Measurements from ENCODE around the gene HIC2.
"Not testable (repeated sequence)": the region's sequence is repeated elsewhere in the genome, so short reads cannot be mapped to it uniquely, and the experiment has no call there.

Gene HIC2

DNA sequence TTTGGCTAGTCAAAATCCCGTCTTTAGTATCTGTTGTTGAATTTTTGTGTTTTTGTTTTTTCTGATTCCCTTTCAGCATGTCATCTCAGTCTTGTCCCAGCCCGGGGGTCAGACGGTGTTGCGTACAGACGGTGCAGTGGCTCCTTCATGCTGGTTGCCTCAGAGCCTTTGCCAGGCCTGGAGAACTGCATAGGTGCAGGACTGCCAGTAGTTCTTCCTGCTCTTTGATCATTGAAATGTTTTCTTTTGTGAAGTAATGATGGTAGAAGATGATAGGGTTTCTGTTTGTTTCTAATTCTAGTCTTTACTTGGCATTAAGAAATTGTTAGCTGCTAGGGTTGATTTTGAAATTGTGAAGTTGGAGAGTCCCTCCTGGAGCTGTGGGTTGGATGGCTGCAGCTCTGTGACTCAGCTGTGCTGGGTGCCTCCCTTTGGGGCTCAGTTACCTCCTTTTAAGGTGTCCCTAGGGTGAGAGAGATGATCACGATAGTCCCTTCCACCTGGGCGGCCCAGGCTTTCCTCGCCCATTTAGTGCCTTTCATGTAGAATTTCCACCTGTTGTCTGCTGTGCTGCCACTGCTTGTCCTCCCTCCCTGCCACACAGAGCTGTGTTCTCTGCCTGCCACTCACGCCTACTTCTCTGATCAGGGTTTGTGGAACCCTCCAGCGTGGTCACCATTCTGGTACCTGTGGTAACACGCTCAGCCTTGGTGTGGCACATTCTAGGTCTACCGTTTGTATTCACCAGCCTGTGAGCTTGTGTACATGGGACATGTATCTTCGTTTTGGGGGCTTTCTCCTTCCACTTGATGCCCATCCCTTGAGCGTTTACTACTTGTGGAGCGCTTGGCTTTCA lies 17.4 kb downstream of the HIC2 start:
- not testable (repeated sequence) for DNase-seq (ENCODE audit: low read depth, low spot score)

DNA sequence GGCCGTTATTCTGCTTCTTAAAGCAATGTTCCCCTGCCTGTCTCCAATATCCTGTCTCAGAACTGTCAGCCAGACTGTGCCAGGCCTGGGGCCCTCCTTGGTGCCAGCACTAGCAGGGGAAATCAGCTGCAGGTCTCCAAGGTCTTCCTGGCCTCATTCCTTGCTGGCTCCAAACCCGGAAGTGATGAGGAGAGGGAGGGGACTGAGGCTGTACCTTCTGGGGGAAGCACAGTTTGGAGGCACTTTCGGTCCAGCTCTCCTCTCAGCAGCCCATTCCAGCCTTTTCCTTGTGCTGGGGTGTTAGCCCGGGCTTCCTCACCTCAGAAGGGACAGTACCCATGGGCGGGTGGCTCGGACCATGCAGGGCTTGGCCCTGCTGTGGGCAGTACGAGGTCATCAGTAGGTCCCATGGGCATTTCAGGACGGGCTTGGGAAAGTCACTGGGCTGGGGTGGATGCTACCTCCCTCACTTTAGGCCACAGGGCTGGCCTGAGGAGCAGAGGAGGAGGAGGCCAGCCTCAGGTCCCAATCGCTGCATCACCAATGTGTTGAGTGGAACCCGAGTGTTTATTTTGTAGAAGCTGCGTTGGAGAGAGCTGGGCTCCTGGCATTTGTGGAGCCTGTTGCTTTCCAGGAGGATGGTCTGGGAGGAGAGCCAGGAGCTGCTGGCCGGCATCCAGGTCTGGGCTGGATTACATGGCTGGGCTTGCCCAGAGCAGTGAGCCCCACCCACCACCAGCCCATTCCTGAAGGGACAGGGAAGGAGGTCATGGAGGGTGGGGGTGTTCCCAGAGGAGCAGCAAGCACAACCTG lies 19.0 kb downstream of the HIC2 start:
- DNase-seq (ENCODE audit: low read depth, low spot score): not testable (repeated sequence)

GRCh38 chr22:21438013-21438412 lies 20.8 kb downstream of the HIC2 start:
- DNase-seq (ENCODE audit: low read depth, low spot score): not testable (repeated sequence)

DNA sequence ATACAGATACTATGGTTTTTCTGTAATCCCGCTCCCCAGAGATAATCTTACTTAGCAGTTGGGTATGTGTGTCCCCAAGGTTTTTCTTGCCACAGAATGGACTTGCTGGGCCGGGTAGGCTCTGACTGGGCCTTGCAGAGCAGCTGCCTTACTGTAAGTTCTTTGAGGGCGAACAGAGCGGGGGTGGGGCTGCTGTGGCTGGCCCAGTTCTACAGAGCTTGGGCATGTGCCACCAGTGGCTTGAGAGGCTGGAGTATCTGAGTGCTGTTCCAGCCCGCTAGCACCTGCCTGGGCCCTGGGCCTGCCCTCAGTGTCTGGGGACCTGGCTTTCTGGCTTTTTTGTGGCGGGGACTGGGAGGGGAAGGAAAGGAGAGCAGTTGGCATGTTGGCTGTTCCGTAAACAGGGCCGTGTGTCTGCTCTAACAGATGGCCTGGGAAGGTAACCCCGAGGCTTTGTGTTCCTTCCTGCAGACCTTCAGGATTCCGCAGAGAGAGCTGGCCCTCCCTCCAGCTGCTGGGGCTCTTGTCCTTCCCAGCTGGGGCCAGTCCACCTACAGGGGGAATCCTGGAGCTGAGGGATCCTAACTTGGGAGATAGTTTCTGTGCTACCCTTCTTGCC lies 23.0 kb downstream of the HIC2 start:
- DNase-seq (ENCODE audit: low read depth, low spot score): not testable (repeated sequence)

- not testable (repeated sequence) for DNase-seq (ENCODE audit: low read depth, low spot score)
Measured at GRCh38 chr22:21440676-21441075, 23.5 kb downstream of the HIC2 start.

DNA sequence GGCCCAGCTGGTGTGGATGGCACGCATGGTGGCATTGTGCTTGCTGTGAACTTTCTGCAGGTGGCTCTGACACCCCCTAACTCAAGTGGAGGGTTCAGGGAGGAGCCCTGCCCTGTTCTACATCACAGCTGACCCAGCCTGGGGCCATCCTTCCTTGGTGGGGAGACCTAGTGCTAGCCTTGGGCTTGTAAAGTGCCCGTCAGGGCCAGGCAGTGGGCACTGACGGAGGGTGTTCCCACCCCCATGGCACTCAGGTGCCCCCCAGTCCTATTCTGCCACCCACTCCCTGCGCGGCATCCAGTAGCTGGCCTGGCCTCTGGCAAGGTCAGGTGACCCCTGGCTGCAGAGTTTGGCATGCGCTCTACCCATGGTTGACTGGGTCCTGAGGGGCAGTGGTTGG lies 24.0 kb downstream of the HIC2 start:
- not testable (repeated sequence) for DNase-seq (ENCODE audit: low read depth, low spot score)

- DNase-seq (ENCODE audit: low read depth, low spot score): not testable (repeated sequence)
Measured at GRCh38 chr22:21442123-21442522, 25.0 kb downstream of the HIC2 start.

GRCh38 chr22:21442646-21443045 lies 25.5 kb downstream of the HIC2 start:
- not testable (repeated sequence) for DNase-seq (ENCODE audit: low read depth, low spot score)

GRCh38 chr22:21443057-21443734 lies 26.0 kb downstream of the HIC2 start:
- DNase-seq (ENCODE audit: low read depth, low spot score): no peak

- no peak for DNase-seq (ENCODE audit: low read depth, low spot score)
Measured at GRCh38 chr22:21443735-21444421, 26.7 kb downstream of the HIC2 start.

DNA sequence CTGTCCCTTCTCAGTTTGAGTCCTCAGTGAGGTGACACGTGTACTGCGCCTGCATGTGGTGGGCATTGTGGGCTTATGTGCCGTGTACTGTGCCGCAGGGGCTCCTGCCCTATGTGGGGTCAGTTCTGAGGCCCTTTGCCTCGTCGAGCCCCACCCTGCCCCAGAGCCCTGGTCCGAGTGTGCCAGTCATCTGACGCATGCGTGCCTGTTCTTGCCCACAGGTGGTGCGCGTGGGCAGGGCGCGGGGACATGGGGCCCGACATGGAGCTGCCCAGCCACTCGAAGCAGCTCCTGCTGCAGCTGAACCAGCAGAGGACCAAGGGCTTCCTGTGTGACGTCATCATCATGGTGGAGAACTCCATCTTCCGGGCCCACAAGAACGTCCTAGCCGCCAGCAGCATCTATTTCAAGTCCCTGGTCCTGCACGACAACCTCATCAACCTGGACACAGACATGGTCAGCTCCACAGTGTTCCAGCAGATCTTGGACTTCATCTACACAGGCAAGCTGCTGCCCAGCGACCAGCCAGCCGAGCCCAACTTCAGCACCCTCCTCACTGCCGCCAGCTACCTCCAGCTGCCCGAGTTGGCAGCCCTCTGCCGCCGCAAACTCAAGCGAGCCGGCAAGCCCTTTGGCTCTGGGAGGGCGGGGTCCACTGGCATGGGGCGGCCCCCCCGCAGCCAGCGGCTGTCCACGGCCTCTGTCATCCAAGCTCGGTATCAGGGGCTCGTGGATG lies 27.7 kb downstream of the HIC2 start:
- DNase-seq (ENCODE audit: low read depth, low spot score): no peak

- no peak for DNase-seq (ENCODE audit: low read depth, low spot score)
Measured at GRCh38 chr22:21445437-21446127, 28.4 kb downstream of the HIC2 start.

DNA sequence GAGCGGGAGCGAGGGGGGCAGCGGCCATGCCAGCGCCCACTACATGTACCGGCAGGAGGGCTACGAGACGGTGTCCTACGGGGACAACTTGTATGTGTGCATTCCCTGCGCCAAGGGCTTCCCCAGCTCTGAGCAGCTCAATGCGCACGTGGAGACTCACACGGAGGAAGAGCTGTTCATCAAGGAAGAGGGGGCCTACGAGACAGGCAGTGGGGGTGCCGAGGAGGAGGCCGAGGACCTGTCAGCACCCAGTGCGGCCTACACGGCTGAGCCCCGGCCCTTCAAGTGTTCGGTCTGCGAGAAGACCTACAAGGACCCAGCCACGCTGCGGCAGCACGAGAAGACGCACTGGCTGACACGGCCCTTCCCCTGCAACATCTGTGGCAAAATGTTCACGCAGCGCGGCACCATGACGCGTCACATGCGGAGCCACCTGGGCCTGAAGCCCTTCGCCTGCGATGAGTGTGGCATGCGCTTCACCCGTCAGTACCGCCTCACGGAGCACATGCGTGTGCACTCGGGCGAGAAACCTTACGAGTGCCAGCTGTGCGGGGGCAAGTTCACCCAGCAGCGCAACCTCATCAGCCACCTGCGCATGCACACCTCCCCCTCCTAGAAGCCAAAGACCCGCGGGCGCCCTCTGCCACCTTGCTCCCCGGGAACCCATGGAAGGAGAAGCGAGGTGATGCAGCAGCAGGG lies 29.1 kb downstream of the HIC2 start:
- no peak for DNase-seq (ENCODE audit: low read depth, low spot score)

GRCh38 chr22:21446827-21447690 lies 29.9 kb downstream of the HIC2 start:
- no peak for DNase-seq (ENCODE audit: low read depth, low spot score)

GRCh38 chr22:21447694-21448402 lies 30.7 kb downstream of the HIC2 start:
- DNase-seq (ENCODE audit: low read depth, low spot score): no peak

- no peak for DNase-seq (ENCODE audit: low read depth, low spot score)
Measured at GRCh38 chr22:21448627-21449416, 31.7 kb downstream of the HIC2 start.

Measured in activated naive CD8-positive, alpha-beta T cell treated with anti-CD3 and anti-CD28 coated beads, Interleukin-2, amount 50 U/mL, for 16 hours (primary cell).